Measurements from ENCODE around the gene POU2F1. TPM values are rescaled to one million over a fixed set of nuclear protein-coding genes. Genes with fewer than 3 reads are reported as not detected.

The POU2F1 gene
- total RNA-seq, 2 donors from 2014 or later: 48.6 to 49.4 TPM

DNA sequence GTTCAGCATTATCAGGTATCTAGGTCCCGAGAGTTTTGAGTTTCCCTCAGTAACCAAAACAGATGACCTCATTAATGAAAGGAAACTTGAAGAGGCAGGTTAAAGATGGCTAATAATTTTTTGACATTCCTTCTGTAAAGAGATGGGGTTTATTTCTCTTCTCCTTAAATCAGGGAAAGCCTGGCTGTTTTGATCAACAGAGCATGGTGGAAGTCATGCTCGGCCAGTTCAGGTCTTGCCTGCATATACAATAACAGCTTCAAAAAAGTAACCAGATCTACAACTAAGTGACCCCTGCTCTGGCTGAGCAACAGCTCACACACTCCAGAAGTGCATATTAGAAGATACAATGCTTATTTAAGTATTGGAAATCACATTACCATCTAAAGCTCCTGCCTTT lies 36.6 kb upstream of the POU2F1 start:
- Mint-ChIP-seq H3K27me3 (ENCODE audit: insufficient read depth) (peaks cover 2% of the 10 kb centered on the region), H3K4me1 (no peaks in the 10 kb centered on the region), H3K27ac (no peak overlapping the region), H3K4me3 (no peak overlapping the region), H3K36me3 (ENCODE audit: low read depth) (no peaks in the 10 kb centered on the region), H3K9me3 (no peaks in the 10 kb centered on the region)
- H3K4me3 ChIP-seq (ENCODE audit: low read length): no peak overlapping the region
- H3K36me3 ChIP-seq (ENCODE audit: control insufficient read depth, insufficient read depth, low read length): no peaks in the 10 kb centered on the region
- no peak overlapping the region for H3K27ac ChIP-seq (ENCODE audit: low read depth, low read length)
- no peaks in the 10 kb centered on the region for H3K27me3 ChIP-seq (ENCODE audit: control insufficient read depth, insufficient read depth, low read length, poor library complexity, severe bottlenecking)
- H3K9ac ChIP-seq (ENCODE audit: extremely low read depth, low read length, poor library complexity, severe bottlenecking): no peak overlapping the region
- no peaks in the 10 kb centered on the region for H3K4me1 ChIP-seq (ENCODE audit: control insufficient read depth, insufficient read depth, low read length)
- 93% methylated on average over 2 of the region's 2 CpGs; no CpG with 5 or more reads in 1 of the 2 experiments for WGBS, 2 experiments (ENCODE audit: insufficient coverage in 1 of 2, insufficient read length in 1 of 2)
- TF ChIP-seq, protein P1, sequence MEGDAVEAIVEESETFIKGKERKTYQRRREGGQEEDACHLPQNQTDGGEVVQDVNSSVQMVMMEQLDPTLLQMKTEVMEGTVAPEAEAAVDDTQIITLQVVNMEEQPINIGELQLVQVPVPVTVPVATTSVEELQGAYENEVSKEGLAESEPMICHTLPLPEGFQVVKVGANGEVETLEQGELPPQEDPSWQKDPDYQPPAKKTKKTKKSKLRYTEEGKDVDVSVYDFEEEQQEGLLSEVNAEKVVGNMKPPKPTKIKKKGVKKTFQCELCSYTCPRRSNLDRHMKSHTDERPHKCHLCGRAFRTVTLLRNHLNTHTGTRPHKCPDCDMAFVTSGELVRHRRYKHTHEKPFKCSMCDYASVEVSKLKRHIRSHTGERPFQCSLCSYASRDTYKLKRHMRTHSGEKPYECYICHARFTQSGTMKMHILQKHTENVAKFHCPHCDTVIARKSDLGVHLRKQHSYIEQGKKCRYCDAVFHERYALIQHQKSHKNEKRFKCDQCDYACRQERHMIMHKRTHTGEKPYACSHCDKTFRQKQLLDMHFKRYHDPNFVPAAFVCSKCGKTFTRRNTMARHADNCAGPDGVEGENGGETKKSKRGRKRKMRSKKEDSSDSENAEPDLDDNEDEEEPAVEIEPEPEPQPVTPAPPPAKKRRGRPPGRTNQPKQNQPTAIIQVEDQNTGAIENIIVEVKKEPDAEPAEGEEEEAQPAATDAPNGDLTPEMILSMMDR (conservative IDR thresholded peaks at IDR 0.05): no peak
- no peak for DNase-seq
- H3K9me3 ChIP-seq (ENCODE audit: control insufficient read depth, low read length): peaks cover 8% of the 10 kb centered on the region

GRCh38 chr1:167185062-167185461 lies 35.6 kb upstream of the POU2F1 start:
- Histone ChIP-seq H3K27me3 (ENCODE audit: control insufficient read depth, insufficient read depth, low read length, poor library complexity, severe bottlenecking) (no peaks in the 10 kb centered on the region), H3K9me3 (ENCODE audit: control insufficient read depth, low read length) (peaks cover 8% of the 10 kb centered on the region), H3K27ac (ENCODE audit: low read depth, low read length) (no peak overlapping the region), H3K36me3 (ENCODE audit: control insufficient read depth, insufficient read depth, low read length) (no peaks in the 10 kb centered on the region), H3K4me1 (ENCODE audit: control insufficient read depth, insufficient read depth, low read length) (no peaks in the 10 kb centered on the region), H3K9ac (ENCODE audit: extremely low read depth, low read length, poor library complexity, severe bottlenecking) (no peak overlapping the region), H3K4me3 (ENCODE audit: low read length) (no peak overlapping the region)
- TF ChIP-seq, protein P1 (conservative IDR thresholded peaks at IDR 0.05): no peak
- WGBS, 2 experiments (ENCODE audit: insufficient coverage in 1 of 2, insufficient read length in 1 of 2): 91 to 100% methylated on average over 3 of the region's 3 CpGs
- Mint-ChIP-seq H3K9me3 (no peaks in the 10 kb centered on the region), H3K27ac (no peak overlapping the region), H3K4me1 (no peaks in the 10 kb centered on the region), H3K27me3 (ENCODE audit: insufficient read depth) (peaks cover 2% of the 10 kb centered on the region), H3K4me3 (no peak overlapping the region), H3K36me3 (ENCODE audit: low read depth) (no peaks in the 10 kb centered on the region)
- DNase-seq: no peak

- 85 to 88% methylated on average over 4 to 5 of the region's 6 CpGs for WGBS, 2 experiments (ENCODE audit: insufficient coverage in 1 of 2, insufficient read length in 1 of 2)
- H3K4me1 Mint-ChIP-seq: no peaks in the 10 kb centered on the region
- Histone ChIP-seq H3K4me1 (ENCODE audit: control insufficient read depth, insufficient read depth, low read length) (no peaks in the 10 kb centered on the region), H3K27me3 (ENCODE audit: control insufficient read depth, insufficient read depth, low read length, poor library complexity, severe bottlenecking) (no peaks in the 10 kb centered on the region), H3K9ac (ENCODE audit: extremely low read depth, low read length, poor library complexity, severe bottlenecking) (no peak overlapping the region), H3K4me3 (ENCODE audit: low read length) (no peak overlapping the region), H3K36me3 (ENCODE audit: control insufficient read depth, insufficient read depth, low read length) (no peaks in the 10 kb centered on the region), H3K27ac (ENCODE audit: low read depth, low read length) (no peak overlapping the region), H3K9me3 (ENCODE audit: control insufficient read depth, low read length) (peaks cover 8% of the 10 kb centered on the region)
- H3K4me3 Mint-ChIP-seq: no peak overlapping the region
- H3K9me3 Mint-ChIP-seq: no peaks in the 10 kb centered on the region
- no peak for DNase-seq
- H3K27ac Mint-ChIP-seq: no peak overlapping the region
- H3K36me3 Mint-ChIP-seq (ENCODE audit: low read depth): no peaks in the 10 kb centered on the region
- TF ChIP-seq, protein P1 (conservative IDR thresholded peaks at IDR 0.05): no peak
- peaks cover 2% of the 10 kb centered on the region for H3K27me3 Mint-ChIP-seq (ENCODE audit: insufficient read depth)
Observed at GRCh38 chr1:167185974-167186657, 34.6 kb upstream of the POU2F1 start.

Measured in endodermal cell (in vitro differentiated cells).